ENCODE measurements around the gene SH3GL2.

Gene SH3GL2

DNA sequence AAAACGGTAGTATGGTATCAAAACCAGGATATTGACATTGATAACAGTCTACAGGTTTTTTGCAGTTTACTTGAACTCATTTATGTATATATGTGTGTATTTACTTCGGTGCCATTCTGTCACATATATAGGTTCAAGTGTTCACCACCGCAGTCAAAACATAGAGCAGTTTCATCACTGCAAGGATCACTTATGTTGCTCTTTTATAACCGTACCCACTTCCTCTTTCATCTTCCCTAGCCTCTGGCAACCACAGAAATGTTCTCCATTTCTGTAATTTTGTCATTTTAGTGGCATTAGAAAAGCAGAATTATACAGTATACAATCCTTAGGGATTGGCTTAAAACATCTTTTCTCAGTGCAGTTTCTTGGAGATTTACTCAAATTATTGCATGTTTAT lies 90.3 kb downstream of the SH3GL2 start:
- no peak overlapping the region for H3K4me3 ChIP-seq (replicated peaks; ENCODE audit: low read depth, low read length)
- DNase-seq (ENCODE audit: extremely low read depth, low read depth): no peak
- TF ChIP-seq, protein P1, sequence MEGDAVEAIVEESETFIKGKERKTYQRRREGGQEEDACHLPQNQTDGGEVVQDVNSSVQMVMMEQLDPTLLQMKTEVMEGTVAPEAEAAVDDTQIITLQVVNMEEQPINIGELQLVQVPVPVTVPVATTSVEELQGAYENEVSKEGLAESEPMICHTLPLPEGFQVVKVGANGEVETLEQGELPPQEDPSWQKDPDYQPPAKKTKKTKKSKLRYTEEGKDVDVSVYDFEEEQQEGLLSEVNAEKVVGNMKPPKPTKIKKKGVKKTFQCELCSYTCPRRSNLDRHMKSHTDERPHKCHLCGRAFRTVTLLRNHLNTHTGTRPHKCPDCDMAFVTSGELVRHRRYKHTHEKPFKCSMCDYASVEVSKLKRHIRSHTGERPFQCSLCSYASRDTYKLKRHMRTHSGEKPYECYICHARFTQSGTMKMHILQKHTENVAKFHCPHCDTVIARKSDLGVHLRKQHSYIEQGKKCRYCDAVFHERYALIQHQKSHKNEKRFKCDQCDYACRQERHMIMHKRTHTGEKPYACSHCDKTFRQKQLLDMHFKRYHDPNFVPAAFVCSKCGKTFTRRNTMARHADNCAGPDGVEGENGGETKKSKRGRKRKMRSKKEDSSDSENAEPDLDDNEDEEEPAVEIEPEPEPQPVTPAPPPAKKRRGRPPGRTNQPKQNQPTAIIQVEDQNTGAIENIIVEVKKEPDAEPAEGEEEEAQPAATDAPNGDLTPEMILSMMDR (IDR thresholded peaks at IDR 0.05; ENCODE audit: low read depth, low read length, missing control alignments): no peak

DNA sequence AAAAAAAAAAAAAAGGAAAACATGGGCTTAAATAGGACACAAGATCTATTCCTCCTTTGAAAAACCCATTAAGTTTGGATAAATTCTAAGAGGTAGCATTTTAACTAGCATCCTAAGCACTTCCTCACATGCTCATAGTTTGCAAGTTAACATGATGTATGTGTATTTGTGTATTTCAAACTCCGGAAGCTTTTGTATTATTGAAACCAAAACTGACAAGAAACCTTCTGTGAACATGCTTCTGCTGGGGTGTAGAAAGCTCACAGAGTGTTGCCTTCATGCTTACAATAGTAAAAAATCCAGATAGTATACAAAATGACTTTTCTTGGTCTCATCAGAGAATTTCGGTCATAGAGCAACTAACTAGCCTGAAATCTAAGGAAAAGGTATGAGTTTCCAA lies 103.8 kb downstream of the SH3GL2 start:
- TF ChIP-seq, protein P1 (IDR thresholded peaks at IDR 0.05; ENCODE audit: low read depth, low read length, missing control alignments): no peak
- H3K4me3 ChIP-seq (replicated peaks; ENCODE audit: low read depth, low read length): no peak overlapping the region
- no peak for DNase-seq (ENCODE audit: extremely low read depth, low read depth)

DNA sequence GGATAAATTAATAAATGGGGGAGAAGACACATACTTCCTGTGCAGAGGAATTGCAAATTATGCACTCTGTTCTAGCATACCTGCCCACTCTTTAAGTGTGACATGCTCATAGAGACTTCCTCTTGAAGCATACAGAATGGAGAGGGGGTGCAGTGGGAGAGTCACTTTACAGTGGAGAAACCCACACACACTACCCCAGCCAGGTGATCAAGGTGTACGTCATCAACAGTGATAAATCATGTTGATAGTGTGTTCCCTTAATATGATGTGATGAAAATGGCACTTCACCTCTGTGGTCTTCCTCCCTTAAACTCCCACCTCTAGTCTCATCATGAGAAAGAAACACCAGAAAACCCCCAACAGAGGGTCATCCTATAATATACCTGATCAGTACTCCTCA lies 110.0 kb downstream of the SH3GL2 start:
- DNase-seq (ENCODE audit: extremely low read depth, low read depth): no peak
- H3K4me3 ChIP-seq (replicated peaks; ENCODE audit: low read depth, low read length): no peak overlapping the region
- TF ChIP-seq, protein P1 (IDR thresholded peaks at IDR 0.05; ENCODE audit: low read depth, low read length, missing control alignments): no peak

DNA sequence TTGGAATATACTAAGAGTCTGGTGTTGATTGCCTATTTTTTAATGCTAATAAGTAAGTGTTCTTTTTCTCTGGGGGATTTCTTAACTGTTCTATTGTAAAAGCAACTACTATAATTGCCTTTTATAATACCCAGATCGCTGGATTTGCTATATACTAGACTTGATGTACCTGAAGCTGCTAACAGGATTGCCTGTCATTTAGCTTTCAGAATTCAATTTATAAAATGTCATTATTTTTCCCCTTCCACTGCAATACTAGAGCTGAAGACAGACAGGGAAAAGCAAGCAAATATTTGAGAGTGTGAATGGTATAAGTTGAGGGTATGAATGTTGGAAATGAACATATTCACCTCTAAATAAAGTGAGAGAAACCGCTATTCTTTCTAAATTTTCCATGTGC lies 115.5 kb downstream of the SH3GL2 start:
- DNase-seq (ENCODE audit: extremely low read depth, low read depth): no peak
- no peak overlapping the region for H3K4me3 ChIP-seq (replicated peaks; ENCODE audit: low read depth, low read length)
- TF ChIP-seq, protein P1 (IDR thresholded peaks at IDR 0.05; ENCODE audit: low read depth, low read length, missing control alignments): no peak

DNA sequence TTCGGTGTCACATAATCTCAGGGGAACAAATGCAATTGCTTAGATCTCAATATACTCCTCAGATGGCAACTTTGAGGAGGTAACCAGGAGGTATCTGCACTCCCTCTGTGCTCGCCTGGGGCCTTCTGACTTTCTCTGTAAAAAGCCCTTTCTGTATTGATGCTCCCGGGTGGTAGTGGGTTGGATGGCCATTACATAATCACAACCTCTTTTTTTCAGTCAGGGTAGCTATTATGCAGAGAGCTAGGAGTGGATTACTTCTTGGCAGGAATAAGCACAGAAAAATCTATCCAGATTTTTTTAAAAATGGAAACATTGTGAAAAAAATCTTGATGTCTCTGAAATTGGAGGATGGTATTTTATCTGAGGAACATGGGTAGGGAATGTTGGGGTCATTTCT lies 116.6 kb downstream of the SH3GL2 start:
- TF ChIP-seq, protein P1 (IDR thresholded peaks at IDR 0.05; ENCODE audit: low read depth, low read length, missing control alignments): no peak
- no peak for DNase-seq (ENCODE audit: extremely low read depth, low read depth)
- H3K4me3 ChIP-seq (replicated peaks; ENCODE audit: low read depth, low read length): no peak overlapping the region

DNA sequence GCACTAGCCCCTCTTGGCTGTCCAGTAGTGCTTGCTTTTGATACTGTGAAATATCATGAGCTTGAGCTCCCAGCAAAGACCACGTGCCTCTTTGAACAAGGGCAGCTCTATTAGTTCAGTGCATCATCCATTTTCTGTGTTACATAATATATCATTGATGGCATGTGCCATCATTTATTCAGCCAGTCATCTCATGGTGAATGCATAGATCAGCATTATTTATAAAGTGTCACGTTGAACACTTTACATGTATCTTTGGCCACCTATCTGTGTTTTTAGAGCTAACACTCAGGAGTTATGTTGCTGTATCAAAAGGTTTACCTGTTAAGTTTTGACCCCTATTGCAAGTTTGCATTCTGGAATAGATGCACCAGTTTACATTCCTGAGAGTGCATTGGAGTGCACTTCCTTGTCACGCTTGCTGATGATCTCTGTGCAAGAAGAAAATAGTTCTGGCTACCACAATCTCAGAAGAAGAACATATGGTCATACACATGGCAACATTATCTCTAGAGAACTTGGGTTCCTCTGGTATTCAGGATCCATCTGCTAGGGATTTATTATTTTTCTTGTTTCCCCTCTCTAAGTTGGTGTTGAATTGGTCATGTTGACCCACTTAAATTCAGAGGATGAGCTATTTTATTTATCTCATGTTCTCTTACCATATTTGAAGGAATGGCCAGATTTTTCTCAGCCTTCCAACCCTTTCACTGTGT lies 120.9 kb downstream of the SH3GL2 start:
- no peak for DNase-seq (ENCODE audit: extremely low read depth, low read depth)
- TF ChIP-seq, protein P1 (IDR thresholded peaks at IDR 0.05; ENCODE audit: low read depth, low read length, missing control alignments): no peak
- no peak overlapping the region for H3K4me3 ChIP-seq (replicated peaks; ENCODE audit: low read depth, low read length)

DNA sequence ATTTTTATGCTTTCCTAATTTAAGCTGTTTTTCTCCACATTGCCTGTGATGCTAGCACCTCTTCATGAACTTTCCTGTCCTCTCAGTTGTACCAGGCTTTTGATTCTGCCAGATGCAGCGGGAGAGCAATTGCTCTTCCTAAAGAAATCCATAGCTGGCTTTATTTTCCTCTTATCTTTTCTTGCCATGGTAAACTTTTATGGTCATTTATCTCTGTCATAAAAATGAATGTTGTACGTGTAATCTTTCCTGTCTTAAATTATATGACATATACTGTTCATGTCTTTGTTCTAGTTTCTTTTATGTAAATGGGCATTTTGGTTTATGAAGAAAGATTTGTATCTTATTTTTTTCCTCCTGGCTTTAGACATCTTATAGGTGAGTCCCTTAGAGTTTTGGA lies 127.5 kb downstream of the SH3GL2 start:
- TF ChIP-seq, protein P1 (IDR thresholded peaks at IDR 0.05; ENCODE audit: low read depth, low read length, missing control alignments): no peak
- DNase-seq (ENCODE audit: extremely low read depth, low read depth): no peak
- H3K4me3 ChIP-seq (replicated peaks; ENCODE audit: low read depth, low read length): no peak overlapping the region

Measured in HFF-Myc (cell line).